Esophagus muscularis mucosa (tissue), 4 donors: Measurements from ENCODE around the gene LMX1B. TPM values are rescaled to one million over a fixed set of nuclear protein-coding genes. Genes with fewer than 3 reads are reported as not detected.

Source experiments
- DNase-seq: peaks from one replicate; pipeline ENCODE4 v3.0.0-alpha.2; 2017; ENCODE audit errors: extremely low spot score
- H3K27ac ChIP-seq, 4 donors: fragments of 200-600 bp; sonication (generic); replicated peaks in 1 of 4; 1 replicate in 3 of 4; 2 replicates in 1 of 4; pipeline ENCODE4 v1.5.1; 2016 to 2019; ENCODE audit warnings: mild to moderate bottlenecking in 1 of 4
- H3K27me3 ChIP-seq, 4 donors: fragments of 200-600 bp; sonication (generic); one replicate each; pipeline versions ENCODE4 v1.5.1 to v1.6.0; 2016 to 2019
- H3K36me3 ChIP-seq, 4 donors: fragments of 200-600 bp; sonication (generic); one replicate each; pipeline ENCODE4 v1.5.1; 2016 to 2019
- H3K4me1 ChIP-seq, 4 donors: fragments of 200-600 bp; sonication (generic); one replicate each; pipeline ENCODE4 v1.5.1; 2016 to 2019
- H3K4me3 ChIP-seq, 4 donors: fragments of 200-600 bp; sonication (generic); 1 replicate in 2 of 4; 2 replicates in 2 of 4; pipeline ENCODE4 v1.5.1; 2016 to 2019; ENCODE audit warnings: mild to moderate bottlenecking in 4 of 4, moderate library complexity in 1 of 4
- H3K9me3 ChIP-seq, 4 donors: fragments of 200-600 bp; sonication (generic); 1 replicate in 3 of 4; 2 replicates in 1 of 4; pipeline ENCODE4 v1.5.1; 2016 to 2019
- CTCF ChIP-seq, 3 experiments: fragments of 200-600 bp in 2 of 3; fragments of 450-650 bp in 1 of 3; sonication (generic) in 2 of 3; IDR thresholded peaks; one replicate each; pipeline ENCODE4 v1.5.1; 2017 to 2019; ENCODE audit warnings: antibody characterized with exemption in 3 of 3, mild to moderate bottlenecking in 2 of 3, moderate library complexity in 1 of 3
- EP300 ChIP-seq: sonication (generic); formaldehyde crosslinking; IDR thresholded peaks from one replicate; pipeline ENCODE4 v1.6.1; 2017; ENCODE audit warnings: antibody characterized with exemption
- POLR2A ChIP-seq: fragments of 450-650 bp; IDR thresholded peaks from one replicate; pipeline ENCODE4 v1.6.1; 2017; ENCODE audit warnings: antibody characterized with exemption, moderate library complexity, mild to moderate bottlenecking, low read depth
- POLR2AphosphoS5 ChIP-seq, 2 donors: sonication (generic); formaldehyde crosslinking; IDR thresholded peaks; one replicate each; pipeline ENCODE4 v1.6.1; 2017; ENCODE audit warnings: antibody characterized with exemption in 2 of 2
- WGBS: methylation state at CpG from one replicate; pipeline ENCODE4 v1.1.5; 2018; 5-methylcytosine and 5-hydroxymethylcytosine counted together
- intact Hi-C: fragments of 100-400 bp; cut with DNase I; formaldehyde crosslinking; loops from one replicate; pipeline ENCODE4 v1.15.1; 2023
- total RNA-seq, 4 donors: library from RNA; depleted of rRNA; stranded (reverse); fragments of >200 nt; gene quantifications; one replicate each; pipeline versions ENCODE4 v1.1.0 to v1.2.1, GENCODE V29; 2016

LMX1B gene
- total RNA-seq, 4 donors from 2014 or later = under 0.01 to 0.66 (median 0.24) TPM

- H3K4me3 ChIP-seq = no peak overlapping the region
- H3K36me3 ChIP-seq = no peaks in the 10 kb centered on the region
- H3K4me1 ChIP-seq = no peaks in the 10 kb centered on the region
- WGBS = 40% methylated on average over 9 of the region's 20 CpGs
- no peak for TF ChIP-seq POLR2A
- TF ChIP-seq CTCF (IDR thresholded peaks at IDR 0.05) = no peak
- no peak for TF ChIP-seq EP300
- TF ChIP-seq POLR2AphosphoS5 (IDR thresholded peaks at IDR 0.05) = no peak
- H3K27me3 ChIP-seq = peaks cover 0 to 91% (median 23%) of the 10 kb centered on the region in 4 donors
- H3K27ac ChIP-seq = no peak overlapping the region
- intact Hi-C loops = no loop called here
- DNase-seq = no peak
- no peaks in the 10 kb centered on the region for H3K9me3 ChIP-seq
Measured at GRCh38 chr9:126671381-126671831, 57.7 kb downstream of the LMX1B start.

- Histone ChIP-seq H3K36me3 (no peaks in the 10 kb centered on the region), H3K27me3 (peaks cover 0 to 97% (median 28%) of the 10 kb centered on the region in 4 donors), H3K27ac (no peak overlapping the region), H3K9me3 (no peaks in the 10 kb centered on the region), H3K4me1 (no peaks in the 10 kb centered on the region), H3K4me3 (no peak overlapping the region)
- DNase-seq = no peak
- intact Hi-C loops = no loop called here
- TF ChIP-seq EP300 = no peak
- WGBS = 78% methylated on average over 6 of the region's 6 CpGs
Measured at GRCh38 chr9:126671983-126672382, 58.3 kb downstream of the LMX1B start.

GRCh38 chr9:126672634-126673284 lies 59.0 kb downstream of the LMX1B start:
- Histone ChIP-seq H3K27me3 (peaks cover 0 to 98% (median 29%) of the 10 kb centered on the region in 4 donors), H3K9me3 (no peaks in the 10 kb centered on the region), H3K27ac (no peak overlapping the region), H3K4me3 (no peak overlapping the region), H3K36me3 (no peaks in the 10 kb centered on the region), H3K4me1 (no peaks in the 10 kb centered on the region)
- TF ChIP-seq EP300 (no peak), CTCF (IDR thresholded peaks at IDR 0.05) (no peak), POLR2AphosphoS5 (IDR thresholded peaks at IDR 0.05) (no peak), POLR2A (no peak)
- no peak for DNase-seq
- 82% methylated on average over 18 of the region's 18 CpGs for WGBS
- intact Hi-C loops = no loop called here

GRCh38 chr9:126673689-126674364 lies 60.1 kb downstream of the LMX1B start:
- intact Hi-C loops = no loop called here
- Histone ChIP-seq H3K4me1 (no peaks in the 10 kb centered on the region), H3K4me3 (no peak overlapping the region), H3K36me3 (no peaks in the 10 kb centered on the region), H3K27me3 (peaks cover 0 to 90% (median 29%) of the 10 kb centered on the region in 4 donors), H3K27ac (no peak overlapping the region), H3K9me3 (no peaks in the 10 kb centered on the region)
- WGBS = 24% methylated on average over 13 of the region's 13 CpGs
- TF ChIP-seq POLR2AphosphoS5 (IDR thresholded peaks at IDR 0.05) (no peak), CTCF (IDR thresholded peaks at IDR 0.05) (no peak), EP300 (no peak)
- no peak for DNase-seq

GRCh38 chr9:126674365-126675146 lies 60.8 kb downstream of the LMX1B start:
- Histone ChIP-seq H3K27me3 (peaks cover 0 to 82% (median 29%) of the 10 kb centered on the region in 4 donors), H3K9me3 (no peaks in the 10 kb centered on the region), H3K4me1 (no peaks in the 10 kb centered on the region), H3K36me3 (no peaks in the 10 kb centered on the region), H3K4me3 (no peak overlapping the region), H3K27ac (no peak overlapping the region)
- 52% methylated on average over 11 of the region's 11 CpGs for WGBS
- DNase-seq = no peak
- intact Hi-C loops = no loop called here
- TF ChIP-seq CTCF (IDR thresholded peaks at IDR 0.05) = no peak
- no peak for TF ChIP-seq POLR2AphosphoS5 (IDR thresholded peaks at IDR 0.05)
- TF ChIP-seq POLR2A = no peak
- no peak for TF ChIP-seq EP300
